ENCODE results near the gene ANGPTL2.

The ANGPTL2 gene

DNA sequence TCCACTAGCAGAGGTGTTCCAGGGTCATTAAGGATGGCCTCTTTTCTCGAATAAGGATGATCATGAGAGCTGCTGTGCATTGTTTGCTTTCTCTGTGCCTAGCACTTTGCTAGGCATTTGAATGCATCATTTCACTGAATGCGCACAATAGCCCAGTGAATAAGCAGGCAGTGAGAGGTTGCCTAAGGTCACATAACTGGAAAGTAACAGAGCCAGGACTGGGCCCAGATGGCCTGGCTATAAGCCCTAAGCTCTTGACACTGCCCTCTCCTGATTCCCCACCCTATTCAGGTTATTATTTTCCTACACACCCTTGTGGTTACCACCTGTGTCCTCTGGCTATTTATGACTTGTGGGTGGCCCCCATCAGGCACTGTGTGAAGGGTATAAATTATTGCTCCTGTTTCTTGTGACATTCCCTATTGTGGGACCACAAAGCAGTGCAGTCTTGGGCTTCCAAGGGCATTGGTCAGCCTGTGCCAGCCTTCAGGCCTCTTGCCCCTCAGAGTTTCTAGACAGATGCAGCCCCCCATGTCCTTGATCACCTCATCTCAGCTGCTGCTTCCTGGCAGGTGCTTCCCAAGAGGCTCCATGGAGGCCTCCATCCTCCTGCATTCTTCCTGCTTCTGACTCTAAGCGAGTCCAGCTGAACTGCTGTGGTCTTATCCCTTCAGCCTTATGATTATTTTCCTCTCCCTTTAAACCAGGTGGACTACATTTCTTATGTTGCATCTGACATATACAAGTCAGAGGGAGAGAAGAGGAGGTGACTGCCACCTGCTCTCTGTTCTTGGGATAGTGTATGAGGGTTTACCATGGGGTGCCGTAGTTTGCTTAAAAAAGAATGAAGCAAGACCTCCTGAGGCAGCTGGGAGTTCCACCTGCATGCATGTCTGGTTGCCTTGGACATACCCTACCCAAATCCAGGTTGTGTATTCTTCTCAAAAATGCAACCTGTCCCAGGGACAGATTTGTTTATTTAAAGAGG lies 47.6 kb downstream of the ANGPTL2 start:
- DNase-seq, result no peak

DNA sequence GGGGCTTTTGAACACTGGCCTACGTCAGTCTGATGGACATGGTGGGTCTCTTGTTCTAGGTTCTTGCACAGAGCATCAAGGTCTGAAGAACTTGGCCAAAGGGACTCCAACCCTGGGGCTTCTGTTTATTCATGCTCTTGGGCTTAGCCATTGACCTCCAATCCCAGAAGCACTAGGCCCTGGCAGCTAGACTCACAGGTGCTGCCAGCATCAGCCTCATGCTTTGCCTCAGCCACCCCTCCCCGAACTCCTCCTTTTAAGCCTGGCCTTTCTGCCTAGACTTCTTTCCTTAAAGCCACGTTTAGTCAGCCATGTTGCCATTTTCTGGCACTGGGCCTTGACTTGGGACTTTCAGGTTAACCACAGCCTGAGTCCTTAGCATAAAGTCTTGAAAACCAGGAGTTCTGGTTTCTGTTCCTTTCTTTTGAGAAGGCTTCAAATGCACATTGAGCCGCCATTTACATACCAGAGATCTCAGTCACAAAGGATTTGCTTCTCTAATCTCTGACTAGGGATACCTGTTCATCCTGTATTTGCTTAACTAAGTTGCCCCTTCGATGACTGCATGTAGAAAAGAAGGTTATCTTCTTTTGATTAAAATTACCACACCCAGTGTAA lies 54.7 kb downstream of the ANGPTL2 start:
- no peak for DNase-seq

GRCh38 chr9:127066851-127067136 lies 55.6 kb downstream of the ANGPTL2 start:
- no peak for DNase-seq

GRCh38 chr9:127066060-127066850 lies 56.2 kb downstream of the ANGPTL2 start:
- no peak for DNase-seq

DNA sequence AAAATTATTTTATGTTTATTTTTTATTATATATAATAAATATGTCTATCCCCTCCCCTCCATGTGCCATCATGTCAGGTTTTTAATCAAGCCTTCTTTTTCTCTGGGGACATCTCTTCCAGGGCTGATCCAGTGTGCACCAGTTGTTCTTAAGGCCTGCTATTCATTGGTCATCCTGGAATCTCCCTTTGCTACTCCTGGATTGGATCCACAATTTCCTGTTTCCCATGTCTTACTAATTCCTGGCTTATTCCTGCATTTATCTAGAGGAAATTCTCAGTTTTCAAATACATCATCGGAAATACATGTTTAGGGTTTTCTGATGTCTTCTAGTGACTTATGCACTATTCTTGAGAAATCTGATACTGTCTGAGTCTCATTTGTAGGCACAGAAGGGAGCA lies 56.8 kb downstream of the ANGPTL2 start:
- DNase-seq, result no peak

- no peak for DNase-seq
Measured at GRCh38 chr9:127064335-127064734, 58.1 kb downstream of the ANGPTL2 start.

DNA sequence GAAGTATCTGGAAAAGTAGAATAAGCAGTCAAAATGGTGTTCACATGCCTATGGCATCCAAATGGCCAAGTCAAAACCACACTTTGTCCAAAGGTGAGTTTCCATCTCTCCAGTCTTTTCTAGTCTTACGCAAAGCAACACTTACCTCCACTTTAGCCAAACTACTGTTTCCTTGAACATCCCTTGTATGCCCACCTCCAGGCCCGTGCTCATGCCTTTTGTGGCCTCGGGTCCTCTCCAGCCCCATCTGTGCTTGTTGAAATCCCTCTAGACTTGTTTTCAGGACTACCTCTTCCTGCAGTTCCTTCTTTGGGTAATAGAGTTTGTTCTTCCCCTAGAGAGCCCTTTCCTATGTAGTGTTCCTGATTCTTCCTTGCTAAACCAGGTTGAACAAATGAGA lies 61.0 kb downstream of the ANGPTL2 start:
- DNase-seq, result no peak

- DNase-seq, result no peak
Measured at GRCh38 chr9:127059765-127060361, 62.6 kb downstream of the ANGPTL2 start.

DNA sequence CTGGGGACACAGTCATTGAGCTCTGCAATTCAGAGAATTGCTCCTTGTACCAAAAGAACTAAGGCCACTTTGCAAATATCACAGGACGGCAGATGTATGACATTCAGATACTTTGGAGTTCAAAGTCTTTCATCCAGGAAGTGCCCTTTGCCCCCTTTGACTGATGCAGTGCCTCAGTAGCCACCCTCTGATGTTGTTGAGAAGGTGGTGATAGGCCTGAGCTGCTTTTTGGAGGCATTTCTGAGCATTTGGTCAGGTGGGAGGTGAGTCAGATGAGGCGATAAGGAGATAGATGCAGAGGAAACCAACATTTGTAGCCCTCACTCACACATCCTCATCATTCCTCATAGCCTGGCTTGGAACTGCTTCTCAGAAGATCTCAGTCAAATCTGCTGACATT lies 63.4 kb downstream of the ANGPTL2 start:
- peak in 1 of 5 donors; percentile 19 for DNase-seq

DNA sequence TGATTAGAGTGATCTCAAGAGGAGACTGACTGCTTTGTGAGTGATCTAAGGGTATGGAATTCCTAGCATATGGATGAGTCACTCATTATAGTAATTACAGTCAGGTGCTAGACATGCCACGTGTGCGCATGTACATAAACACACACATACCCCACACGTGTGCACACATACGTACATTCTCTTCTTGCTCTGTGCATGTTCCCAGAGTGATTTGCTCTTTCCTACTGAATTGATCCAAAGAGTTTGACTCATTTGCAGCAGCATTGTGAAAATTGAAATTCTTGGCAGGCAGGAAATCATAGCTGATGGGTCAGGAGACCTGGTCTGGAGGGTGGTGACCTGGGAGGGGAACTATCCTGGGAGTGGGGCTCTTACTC lies 63.8 kb downstream of the ANGPTL2 start:
- no peak for DNase-seq

DNA sequence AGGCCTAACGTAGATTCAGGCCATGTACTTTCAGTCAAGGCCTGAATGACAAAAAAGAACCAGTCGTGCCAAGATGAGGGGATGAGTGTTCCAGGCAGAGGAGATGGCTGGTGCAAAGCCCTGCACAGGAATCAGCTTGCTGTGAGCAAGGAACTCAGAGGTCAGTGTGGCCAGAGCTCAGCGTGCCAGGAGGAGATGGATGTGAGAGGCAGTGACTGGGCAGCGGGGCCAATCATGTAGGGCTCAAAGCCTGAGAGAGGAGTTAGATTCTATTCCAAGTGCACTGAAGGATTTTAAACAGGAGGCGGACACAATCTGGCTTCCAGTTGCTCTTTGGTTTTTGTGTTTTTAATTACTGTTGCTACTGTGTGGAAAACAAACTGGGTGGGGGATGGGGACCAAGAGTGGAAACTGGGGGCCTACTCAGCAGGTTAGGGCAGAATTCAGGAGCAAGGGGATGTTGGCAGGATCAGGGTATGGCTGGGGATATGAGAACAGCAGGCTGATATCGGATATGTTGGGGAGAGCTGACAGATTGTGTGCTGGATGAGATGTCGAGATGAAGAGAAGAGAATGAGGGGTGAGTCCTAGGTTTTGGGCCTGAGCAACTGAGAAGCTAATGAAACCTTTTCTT lies 64.3 kb downstream of the ANGPTL2 start:
- DNase-seq, result no peak

DNA sequence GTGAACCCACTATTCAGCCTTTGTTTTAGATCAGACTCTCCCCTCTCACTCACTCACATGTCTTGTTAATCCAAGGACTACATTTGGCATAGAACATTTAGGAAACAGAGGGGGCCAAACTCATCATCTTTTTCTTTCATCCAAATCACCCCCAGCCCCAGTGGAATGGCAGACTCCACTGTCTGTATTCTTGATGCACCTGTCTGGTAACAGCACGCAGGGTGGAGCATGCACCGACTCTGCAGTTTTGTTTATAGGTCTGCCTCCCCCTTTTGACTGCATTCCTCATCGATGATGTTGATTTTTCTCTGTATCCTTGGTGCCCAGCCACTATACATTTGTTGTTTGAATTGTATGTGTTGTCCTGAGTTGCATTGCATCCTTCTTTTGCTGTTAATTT lies 66.0 kb downstream of the ANGPTL2 start:
- no peak for DNase-seq

- DNase-seq, result no peak
Measured at GRCh38 chr9:127055745-127056402, 66.6 kb downstream of the ANGPTL2 start.

DNA sequence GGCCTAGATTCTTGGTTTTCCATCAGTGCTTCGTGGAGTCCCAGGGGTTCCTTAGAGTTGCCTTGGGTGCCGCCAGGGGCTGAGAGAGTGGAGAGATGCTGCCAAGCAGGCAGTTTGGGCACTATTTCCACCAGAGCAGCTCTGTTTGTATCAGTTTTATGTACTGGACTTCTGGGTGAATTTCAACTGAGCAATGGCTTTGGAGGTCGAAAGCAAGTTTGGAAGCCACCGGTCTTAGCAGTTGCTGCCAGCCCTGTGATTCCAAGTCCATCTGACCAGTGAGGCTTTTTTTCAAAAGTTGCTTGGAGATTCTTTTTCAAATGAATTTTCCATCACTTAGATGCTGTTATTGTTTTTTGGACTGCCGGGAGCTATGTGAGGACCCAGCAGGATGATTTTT lies 68.5 kb downstream of the ANGPTL2 start:
- DNase-seq, result no peak

GRCh38 chr9:127053057-127053821 lies 69.2 kb downstream of the ANGPTL2 start:
- DNase-seq, result no peak

- no peak for DNase-seq
Measured at GRCh38 chr9:127051881-127052595, 70.4 kb downstream of the ANGPTL2 start.

GRCh38 chr9:127050591-127051001 lies 71.8 kb downstream of the ANGPTL2 start:
- DNase-seq, result no peak

GRCh38 chr9:127050152-127050551 lies 72.3 kb downstream of the ANGPTL2 start:
- DNase-seq, result no peak

GRCh38 chr9:127049581-127049980 lies 72.9 kb downstream of the ANGPTL2 start:
- DNase-seq, result peak in 1 of 5 donors; percentile 7

DNA sequence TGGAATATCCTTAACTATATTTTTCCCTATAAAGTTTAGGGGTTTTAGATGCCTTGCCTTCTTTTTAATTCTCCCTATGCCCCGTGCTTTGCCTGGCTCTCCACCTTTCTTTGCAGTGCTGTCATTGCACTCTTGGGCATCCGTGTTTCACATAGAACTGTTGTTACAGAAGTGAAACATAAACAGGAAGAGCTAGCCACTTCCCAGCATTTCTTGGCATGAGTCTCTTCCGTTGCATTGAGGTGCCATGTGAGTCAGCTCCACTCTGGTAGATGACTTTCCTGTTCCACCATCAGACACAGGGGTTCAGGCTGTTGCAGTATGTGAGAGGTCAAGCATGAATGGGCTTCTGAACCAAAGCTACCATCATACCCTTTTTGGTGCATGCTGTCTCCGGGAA lies 73.4 kb downstream of the ANGPTL2 start:
- DNase-seq, result peak in 1 of 5 donors; percentile 91

GRCh38 chr9:127047971-127048370 lies 74.5 kb downstream of the ANGPTL2 start:
- DNase-seq, result peak in 1 of 5 donors; percentile 13
